Hematopoietic multipotent progenitor cell treated with erythropoietin and hydrocortisone succinate and interleukin-3 and kit ligand, for 6 days (in vitro differentiated cells): ENCODE results near the gene MAN2A2.
A peak's percentile ranks its signal among the peaks of the same experiment; 100 is the strongest.
"Not testable (repeated sequence)": the region's sequence is repeated elsewhere in the genome, so short reads cannot be mapped to it uniquely, and the experiment has no call there.

Experiments
- DNase-seq: peaks from one replicate; pipeline ENCODE4 v3.0.0-alpha.2; 2015

The MAN2A2 gene

DNA sequence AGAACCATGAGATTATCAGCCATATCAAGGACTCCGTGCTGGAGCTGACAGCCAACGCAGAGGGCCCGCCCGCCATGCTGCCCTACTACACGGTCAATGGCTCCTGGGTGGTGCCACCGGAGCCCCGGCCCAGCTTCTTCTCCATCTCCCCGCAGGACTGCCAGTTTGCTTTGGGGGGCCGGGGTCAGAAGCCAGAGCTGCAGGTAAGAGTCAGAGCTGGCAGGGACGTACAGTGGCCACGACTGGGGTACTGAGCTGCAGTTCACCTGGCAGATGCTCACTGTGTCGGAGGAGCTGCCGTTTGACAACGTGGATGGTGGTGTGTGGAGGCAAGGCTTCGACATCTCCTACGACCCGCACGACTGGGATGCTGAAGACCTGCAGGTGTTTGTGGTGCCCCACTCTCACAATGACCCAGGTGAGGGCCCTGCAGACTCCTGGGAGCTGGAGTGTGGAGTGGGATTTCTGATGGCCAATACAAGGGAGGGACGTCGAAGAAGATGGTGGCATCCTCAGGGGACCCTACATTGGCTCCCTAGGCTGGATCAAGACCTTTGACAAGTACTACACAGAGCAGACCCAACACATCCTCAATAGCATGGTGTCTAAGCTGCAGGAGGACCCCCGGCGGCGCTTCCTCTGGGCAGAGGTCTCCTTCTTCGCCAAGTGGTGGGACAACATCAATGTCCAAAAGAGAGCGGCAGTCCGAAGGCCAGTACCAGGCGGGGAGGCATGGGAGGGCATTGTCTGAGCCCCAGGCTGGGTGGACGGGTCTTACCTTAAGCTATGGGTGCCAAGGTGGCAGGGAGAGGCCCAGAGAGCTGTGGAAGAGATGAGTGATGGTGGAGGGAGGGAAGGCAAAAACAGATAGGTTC is 2.4 kb downstream of the MAN2A2 start:
- DNase-seq = no peak

DNA sequence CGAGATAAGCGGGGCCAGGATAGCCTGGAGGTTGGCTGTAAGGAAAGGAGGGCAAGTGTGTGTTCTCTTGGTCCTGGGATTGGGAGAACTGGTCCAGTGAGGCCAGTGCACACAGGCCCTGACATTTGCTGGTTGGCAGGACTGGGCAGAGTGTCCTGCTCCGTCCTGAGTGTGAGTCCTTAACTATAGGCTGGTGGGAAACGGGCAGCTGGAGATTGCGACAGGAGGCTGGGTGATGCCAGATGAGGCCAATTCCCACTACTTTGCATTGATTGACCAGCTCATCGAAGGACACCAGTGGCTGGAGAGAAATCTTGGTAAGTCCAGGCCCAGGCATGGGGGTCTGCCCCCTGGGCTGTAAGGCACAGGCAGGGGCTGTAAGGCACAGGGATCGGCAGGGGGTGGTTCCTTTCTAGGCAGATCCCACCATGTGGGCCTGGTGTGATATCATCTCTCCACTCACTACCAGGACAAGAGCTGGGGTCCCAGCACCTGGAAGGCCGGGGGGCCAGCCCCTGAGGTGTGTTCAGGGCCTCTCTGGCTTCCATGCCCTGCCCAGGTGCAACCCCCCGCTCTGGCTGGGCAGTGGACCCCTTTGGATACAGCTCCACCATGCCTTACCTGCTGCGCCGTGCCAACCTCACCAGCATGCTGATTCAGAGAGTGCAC is 3.2 kb downstream of the MAN2A2 start:
- no peak for DNase-seq

DNA sequence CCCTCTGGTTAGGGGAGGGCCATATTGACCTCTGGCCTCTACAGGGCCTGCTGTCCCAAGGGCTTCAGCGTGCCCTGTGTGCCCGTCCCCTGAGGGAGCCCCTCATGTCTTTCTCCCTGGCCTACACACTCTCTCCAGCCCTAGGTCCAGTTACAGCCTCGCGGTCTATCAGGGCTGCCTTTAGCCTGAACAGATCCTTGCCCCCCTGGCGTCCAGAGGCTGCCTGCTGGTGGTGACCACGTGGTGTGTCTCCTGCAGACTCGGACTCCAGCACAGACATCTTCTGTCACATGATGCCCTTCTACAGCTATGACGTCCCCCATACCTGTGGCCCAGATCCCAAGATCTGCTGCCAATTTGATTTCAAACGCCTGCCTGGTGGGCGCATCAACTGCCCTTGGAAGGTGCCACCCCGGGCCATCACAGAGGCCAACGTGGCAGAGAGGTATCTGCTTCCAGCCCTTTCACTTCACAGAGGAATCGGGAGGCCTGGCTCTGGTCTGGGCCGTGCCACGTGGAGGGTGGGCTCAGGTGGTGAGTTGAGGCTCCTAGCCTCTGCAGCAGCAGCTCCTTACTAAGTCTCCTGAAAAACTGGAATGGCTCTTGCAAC is 4.1 kb downstream of the MAN2A2 start:
- DNase-seq = no peak

DNA sequence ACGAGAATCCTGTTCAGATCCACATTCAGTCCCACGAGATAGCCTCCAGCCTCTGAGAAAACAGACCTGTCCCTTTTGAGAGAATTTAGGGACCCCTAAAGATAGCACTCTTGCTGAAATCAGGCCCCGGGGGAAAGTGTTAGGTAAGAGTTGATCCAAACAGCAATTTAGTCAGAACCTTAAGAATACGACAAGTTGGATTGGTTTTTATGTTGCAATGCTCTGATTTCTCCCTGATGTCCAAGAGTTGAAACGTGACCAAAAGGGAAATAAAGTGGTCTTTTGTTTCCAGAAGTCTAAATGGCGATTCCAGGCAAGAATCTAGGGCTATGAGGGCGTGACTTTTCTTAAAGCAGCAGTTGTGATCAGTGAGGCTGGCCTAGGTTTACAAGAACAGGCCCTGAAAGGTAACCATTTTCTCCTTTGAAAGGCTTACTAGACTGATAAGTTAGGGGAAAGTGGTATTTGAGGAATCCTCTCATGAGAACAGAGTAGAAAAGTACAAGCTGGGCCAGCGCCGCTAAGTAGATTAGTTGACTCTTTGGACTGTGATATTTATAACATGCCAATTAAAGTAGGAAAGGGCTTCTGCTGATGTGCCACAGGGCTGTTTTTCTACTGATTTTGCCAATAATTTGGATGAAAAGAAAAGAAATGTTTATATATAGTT is 4.9 kb downstream of the MAN2A2 start:
- DNase-seq = no peak

DNA sequence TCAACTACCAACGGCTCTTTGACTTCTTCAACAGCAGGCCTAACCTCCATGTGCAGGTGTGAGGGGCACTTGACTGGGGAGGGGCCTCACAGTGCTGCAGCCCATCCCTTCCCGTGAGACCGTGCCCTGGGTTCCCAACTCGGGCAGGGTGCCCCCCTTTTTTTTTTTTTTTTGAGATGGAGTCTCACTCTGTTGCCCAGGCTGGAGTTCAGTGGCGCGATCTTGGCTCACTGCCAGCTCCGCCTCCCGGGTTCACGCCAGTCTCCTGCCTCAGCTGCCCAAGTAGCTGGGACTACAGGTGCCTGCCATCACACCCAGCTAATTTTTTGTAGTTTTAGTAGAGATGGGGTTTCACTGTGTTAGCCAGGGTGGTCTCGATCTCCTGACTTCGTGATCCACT is 6.3 kb downstream of the MAN2A2 start:
- not testable (repeated sequence) for DNase-seq

DNA sequence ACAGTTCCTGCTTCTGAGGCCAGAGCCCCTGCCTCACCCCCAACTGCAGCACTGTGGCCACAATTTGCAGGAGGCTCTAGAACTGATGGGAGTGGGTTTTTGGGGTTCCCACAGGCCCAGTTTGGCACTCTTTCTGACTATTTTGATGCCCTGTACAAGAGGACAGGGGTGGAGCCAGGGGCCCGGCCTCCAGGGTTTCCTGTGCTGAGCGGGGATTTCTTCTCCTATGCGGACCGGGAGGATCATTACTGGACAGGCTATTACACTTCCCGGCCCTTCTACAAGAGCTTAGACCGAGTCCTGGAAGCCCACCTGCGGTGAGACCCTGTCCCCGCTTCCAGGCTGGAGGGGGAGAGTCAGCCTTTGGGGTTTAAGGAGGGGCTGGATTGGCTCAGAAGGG is 6.9 kb downstream of the MAN2A2 start:
- DNase-seq = no peak

DNA sequence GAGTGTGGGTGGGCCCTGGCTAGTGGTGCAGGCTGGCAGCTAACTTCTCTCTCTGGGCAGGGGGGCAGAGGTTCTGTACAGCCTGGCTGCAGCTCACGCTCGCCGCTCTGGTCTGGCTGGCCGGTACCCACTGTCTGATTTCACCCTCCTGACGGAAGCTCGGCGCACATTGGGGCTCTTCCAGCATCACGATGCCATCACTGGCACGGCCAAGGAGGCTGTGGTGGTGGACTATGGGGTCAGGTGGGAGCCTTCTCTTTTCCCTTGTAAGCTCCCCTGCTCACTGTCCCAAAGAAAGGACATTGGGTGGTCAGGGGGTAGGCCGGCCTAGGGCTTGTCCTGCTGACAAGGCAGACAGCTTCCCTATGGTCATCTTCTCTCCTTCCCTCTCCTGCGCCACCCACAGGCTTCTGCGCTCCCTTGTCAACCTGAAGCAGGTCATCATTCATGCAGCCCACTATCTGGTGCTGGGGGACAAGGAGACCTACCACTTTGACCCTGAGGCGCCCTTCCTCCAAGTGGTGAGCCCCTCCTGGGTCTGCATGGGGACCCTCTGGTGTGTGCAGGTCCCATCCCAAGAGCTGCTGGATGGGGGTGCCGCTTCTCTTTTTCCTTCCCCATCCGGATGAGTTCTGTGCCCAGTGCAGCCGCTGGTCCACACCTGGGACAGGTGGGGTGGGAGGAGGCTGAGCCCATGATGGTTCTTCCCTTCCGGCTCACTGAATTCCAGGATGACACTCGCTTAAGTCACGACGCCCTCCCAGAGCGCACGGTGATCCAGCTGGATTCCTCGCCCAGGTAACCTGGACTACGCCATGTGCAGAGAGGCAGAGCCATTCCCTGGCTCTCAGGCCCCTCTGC is 7.6 kb downstream of the MAN2A2 start:
- no peak for DNase-seq

DNA sequence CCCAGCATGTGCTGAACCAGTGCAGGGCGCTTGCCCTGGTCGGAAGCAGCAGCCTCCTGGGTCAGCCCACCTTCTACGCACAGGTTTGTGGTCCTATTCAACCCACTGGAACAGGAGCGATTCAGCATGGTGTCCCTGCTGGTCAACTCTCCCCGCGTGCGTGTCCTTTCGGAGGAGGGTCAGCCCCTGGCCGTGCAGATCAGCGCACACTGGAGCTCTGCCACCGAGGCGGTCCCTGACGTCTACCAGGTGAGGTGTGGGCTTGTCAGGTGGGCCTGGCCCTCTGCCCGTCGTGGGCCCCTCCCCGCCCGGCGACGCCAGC is 8.2 kb downstream of the MAN2A2 start:
- DNase-seq = no peak

DNA sequence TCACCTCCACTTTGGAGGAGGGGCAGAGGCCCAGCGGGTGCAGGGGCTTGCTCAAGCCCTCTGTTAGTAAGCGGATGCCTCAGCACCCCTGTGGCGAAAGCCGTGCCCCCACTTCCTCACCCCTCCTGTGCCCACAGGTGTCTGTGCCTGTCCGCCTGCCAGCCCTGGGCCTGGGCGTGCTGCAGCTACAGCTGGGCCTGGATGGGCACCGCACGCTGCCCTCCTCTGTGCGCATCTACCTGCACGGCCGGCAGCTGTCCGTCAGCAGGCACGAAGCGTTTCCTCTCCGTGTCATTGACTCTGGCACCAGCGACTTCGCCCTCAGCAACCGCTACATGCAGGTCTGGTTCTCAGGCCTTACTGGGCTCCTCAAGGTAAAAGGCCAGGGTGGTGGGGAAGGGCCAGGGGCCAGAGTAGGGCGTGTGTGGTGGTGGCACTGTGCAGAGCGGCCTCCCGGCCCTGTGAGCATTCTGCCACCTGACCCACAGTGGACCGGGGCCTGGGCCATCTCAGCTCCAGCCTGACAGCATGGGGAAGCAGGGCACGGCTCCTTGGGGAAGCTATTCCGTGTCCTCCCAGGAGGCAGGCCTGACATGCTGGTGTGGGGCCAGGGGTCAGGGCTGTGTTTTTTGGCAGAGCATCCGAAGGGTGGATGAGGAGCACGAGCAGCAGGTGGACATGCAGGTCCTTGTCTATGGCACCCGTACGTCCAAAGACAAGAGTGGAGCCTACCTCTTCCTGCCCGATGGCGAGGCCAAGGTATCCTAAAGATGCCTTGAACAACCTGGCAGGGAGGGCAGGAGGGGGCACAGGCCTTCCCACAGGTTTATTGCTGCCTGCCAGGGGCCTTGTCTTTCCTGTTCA is 9.0 kb downstream of the MAN2A2 start:
- no peak for DNase-seq

DNA sequence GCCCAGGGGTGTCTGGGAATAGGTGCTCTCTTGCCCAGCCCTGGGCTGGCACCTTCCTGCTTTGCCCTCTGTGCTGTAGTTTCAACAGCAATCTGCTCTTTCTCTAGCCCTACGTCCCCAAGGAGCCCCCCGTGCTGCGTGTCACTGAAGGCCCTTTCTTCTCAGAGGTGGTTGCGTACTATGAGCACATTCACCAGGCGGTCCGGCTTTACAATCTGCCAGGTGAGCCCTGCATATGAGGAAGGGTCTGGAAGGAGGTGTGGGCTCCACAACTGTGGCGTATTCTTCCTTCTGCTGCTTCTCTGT is 9.6 kb downstream of the MAN2A2 start:
- no peak for DNase-seq

DNA sequence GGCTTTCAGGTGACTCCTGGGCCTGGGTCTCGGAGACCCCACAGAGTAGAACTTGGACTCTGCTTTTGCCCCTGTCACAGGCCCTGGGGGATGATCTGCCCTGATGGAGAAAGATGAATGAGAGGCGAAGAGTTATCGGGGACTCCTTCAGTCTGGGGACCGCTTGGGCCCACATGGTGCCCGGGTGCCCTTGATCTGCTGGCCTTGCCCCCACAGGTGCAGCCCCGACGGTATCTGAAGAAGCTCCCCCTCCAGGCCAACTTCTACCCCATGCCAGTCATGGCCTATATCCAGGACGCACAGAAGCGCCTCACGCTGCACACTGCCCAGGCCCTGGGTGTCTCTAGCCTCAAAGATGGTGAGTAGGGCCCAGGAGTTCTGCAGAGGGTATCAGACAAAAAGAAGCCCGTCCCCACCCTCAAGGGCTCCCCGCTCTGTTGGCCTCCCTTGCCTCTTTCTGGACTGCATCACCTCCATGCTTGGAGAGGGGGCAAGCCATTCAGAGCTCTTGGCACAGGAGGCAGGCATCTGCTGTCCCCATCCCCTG is 10.4 kb downstream of the MAN2A2 start:
- DNase-seq = no peak

DNA sequence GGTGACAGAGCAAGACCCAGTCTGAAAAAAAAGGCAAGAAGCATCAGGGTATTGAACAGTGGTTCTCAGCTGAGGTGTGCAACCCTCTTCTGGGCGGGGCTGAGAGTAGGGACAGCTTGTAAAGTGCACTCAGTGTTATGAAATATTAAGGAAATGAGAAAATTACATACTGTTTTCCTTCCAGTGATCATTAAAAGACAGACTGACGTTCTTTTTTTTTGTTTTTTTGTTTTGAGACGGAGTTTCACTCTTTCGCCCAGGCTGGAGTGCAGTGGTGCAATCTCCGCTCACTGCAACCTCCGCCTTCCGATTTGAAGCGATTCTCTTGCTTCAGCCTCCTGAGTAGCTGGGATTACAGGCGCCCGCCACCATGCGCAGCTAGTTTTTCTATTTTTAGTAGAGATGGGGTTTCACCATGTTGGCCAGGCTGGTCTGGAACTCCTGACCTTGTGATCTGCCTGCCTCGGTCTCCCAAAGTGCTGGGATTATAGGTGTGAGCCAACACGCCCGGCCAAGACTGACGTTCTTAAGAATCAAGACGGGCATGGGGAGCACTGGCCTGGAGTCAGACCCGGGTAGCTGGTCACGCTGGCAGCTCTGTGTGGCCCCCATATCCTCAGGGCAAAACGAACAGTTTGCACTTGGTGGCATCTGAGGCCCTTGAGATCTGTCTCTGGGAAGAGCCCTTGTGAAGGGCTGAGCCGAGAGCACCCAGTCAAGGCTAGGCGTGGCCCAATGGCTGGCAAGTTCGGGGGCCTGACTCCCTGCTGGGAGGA is 11.4 kb downstream of the MAN2A2 start:
- no peak for DNase-seq

DNA sequence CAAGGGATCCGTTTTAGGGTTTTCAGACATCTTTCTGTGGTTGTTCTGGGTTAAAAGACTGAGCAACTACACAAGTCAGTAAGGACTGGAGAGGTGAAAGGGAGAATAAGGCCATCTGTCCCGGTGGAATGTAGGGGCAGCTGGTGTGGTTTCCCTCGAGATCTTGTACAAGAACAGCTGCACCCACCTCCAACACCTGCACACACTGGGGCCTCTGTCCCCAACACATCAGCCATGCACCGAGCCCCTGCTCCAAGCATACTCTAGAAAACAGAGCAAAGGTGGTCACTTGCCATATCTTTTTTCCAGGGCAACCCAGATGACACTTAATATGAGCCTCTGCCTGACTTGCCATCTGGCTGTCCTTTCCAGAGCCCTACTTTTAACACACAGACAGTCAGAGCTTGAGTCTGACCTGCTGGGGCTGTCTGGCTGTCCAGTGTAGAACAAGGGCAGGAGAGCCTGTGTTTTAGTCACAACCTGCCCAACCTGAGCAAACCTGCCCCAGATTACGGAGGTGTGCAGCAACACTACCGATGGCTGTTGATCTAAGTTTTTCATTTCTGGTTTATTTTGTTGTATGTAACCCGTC is 12.2 kb downstream of the MAN2A2 start:
- DNase-seq = no peak

DNA sequence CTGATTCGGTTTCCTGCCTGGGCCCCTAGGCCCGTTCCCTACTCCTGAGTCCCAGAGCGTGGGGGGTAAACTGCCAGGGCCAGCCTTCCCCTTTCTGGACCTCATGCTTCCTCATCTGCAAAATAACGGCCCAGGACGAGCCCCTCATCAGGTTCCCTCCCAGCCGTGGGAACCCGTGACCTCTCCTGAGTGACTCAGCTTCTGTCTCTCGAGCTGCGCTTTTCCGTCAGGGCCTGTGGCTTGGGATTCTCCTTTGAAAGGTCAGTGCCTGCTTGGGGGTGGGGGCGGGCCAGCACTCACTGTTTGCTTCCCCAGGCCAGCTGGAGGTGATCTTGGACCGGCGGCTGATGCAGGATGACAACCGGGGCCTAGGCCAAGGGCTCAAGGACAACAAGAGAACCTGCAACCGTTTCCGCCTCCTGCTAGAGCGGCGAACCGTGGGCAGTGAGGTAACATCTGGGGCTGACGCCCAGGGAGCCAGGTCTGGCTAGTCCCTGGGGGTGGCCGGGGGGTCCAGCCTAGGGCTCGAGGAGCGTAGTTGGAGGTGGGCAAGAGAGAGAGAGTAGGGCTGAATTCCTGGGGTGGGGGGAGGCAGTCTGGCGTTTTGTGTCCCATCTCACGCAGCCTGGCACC is 12.8 kb downstream of the MAN2A2 start:
- DNase-seq = peak; percentile 68

DNA sequence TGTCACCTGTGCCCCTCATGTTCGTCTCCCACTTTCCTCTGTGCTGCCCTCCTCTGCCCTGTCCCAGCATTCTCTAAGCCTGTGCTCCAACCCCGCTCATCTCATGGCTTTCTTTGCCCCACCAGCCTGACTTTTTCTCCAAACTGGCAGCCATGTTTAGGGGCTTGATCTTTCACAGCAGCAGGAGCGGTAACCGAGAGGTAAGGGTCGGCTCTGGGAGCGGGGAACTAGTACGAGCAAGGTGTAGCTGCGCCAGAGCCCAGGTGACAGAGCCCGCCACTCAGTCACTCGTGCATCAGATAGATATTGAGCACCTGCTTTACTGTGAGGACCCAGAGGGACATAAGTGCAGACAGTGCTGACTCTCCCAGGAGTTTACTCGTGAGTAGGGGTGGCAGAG is 13.4 kb downstream of the MAN2A2 start:
- no peak for DNase-seq

DNA sequence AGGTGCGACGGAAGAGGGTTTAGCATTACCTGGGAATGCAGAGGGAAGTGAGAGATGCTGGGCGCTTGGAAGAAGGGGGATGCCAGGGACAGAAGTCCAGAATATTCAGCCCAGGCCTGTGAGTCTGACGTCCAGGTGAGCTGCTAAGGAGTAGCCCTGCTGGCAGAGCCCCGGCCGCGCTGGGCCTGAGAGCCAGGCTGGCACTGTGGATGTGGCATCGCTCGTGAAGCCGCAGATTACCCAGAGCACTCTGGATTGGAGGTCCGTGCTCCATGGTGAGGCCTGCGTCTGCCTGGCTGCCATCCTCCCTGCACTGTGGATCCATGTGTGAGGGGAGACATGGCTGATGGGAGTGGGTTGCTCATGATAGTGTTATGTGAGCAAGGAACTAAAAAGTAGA is 14.5 kb downstream of the MAN2A2 start:
- no peak for DNase-seq

DNA sequence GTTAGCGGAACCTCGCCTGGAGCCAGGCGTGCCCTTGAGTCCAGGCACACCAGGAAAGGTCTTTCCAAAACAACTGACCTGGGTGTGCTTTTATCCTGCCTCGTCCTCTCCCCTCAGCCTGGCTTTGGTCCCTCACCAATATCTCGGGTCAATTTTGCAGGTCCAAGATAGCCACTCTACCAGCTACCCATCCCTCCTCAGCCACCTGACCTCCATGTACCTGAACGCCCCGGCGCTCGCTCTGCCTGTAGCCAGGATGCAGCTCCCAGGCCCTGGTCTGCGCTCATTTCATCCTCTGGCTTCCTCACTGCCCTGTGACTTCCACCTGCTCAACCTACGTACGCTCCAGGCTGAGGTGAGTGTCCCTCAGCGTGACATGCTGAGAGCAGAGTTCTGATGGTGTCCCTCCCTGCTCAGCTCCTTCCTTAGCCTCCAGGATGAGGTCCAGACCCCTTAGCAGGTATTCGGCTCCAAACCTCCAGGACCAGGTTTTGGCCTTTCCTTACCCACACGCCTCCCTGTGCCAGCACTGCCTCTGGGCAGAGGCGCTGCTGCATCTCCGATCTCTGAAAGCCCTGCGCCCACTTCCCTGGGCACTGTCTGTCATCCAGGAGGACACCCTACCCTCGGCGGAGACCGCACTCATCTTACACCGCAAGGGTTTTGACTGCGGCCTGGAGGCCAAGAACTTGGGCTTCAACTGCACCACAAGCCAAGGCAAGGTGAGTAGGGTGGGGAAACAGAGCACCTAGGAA is 15.1 kb downstream of the MAN2A2 start:
- DNase-seq = no peak

DNA sequence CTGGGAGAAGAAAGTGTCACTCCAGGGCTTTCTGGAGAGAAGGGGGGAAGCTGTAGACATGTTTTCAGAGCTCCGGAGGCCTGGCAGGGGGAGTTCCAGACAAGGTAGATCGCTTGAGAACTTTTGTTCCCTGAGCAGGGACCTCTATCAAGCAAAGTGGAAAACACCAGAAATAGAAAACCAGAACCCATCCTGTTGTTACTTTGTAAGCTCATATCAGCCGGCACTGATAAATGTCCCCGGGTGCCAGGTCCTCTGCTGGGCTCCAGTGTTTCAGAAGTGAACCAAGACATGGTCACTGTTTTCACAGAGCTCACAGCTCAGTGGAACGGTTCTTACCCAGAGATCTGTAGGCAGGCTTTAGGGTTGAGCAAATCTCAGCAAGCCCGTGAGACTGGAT is 15.7 kb downstream of the MAN2A2 start:
- DNase-seq = no peak

DNA sequence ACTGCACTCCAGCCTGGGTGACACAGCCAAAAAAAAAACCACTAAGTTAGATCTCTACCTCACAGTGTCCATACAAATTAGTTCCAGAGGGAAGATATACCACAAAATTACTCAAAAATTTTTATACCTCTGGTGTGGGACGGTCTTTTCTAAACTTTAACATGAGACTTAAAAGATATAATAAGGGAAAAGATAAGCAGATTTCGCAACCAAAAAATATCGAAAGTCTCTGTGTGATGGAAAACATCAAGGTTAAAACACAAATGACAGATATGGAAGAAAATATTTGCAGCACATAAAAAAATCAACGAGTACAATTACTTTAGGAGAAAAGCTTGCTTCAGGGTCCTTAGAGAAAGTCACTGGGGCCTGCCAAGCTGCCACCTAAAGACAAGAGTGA is 18.8 kb downstream of the MAN2A2 start:
- DNase-seq = no peak
